T-helper 1 cell (primary cell): ENCODE data around the gene MACROH2A1.

ENCODE experiments used
- DNase-seq, 5 donors: peaks; one replicate each; pipeline ENCODE4 v3.0.0-alpha.2; 2012 to 2020

The MACROH2A1 gene

GRCh38 chr5:135396459-135397055 lies 2.5 kb downstream of the MACROH2A1 start:
- no peak for DNase-seq

GRCh38 chr5:135395866-135396265 lies 3.2 kb downstream of the MACROH2A1 start:
- no peak for DNase-seq

GRCh38 chr5:135395451-135395850 lies 3.6 kb downstream of the MACROH2A1 start:
- no peak for DNase-seq

- DNase-seq, result no peak
These were observed 4.9 kb downstream of the MACROH2A1 start for GRCh38 chr5:135394095-135394494.

- DNase-seq, result no peak
These were observed 5.3 kb downstream of the MACROH2A1 start for GRCh38 chr5:135393691-135394090.

GRCh38 chr5:135393229-135393628 lies 5.8 kb downstream of the MACROH2A1 start:
- no peak for DNase-seq

- DNase-seq, result peak in 1 of 5 donors; percentile 48
These were observed 6.8 kb downstream of the MACROH2A1 start for GRCh38 chr5:135392256-135392655.

- no peak for DNase-seq
These were observed 7.2 kb downstream of the MACROH2A1 start for GRCh38 chr5:135391869-135392255.

- DNase-seq, result no peak
These were observed 7.7 kb downstream of the MACROH2A1 start for GRCh38 chr5:135391116-135391868.

- DNase-seq, result no peak
These were observed 10.1 kb downstream of the MACROH2A1 start for GRCh38 chr5:135388860-135389435.

- no peak for DNase-seq
These were observed 11.4 kb downstream of the MACROH2A1 start for GRCh38 chr5:135387629-135387960.

- DNase-seq, result no peak
These were observed 12.0 kb downstream of the MACROH2A1 start for GRCh38 chr5:135386886-135387628.

- DNase-seq, result no peak
These were observed 12.9 kb downstream of the MACROH2A1 start for GRCh38 chr5:135386096-135386495.

- DNase-seq, result no peak
These were observed 13.5 kb downstream of the MACROH2A1 start for GRCh38 chr5:135385576-135385975.

- no peak for DNase-seq
These were observed 14.1 kb downstream of the MACROH2A1 start for GRCh38 chr5:135384898-135385297.

GRCh38 chr5:135383803-135384495 lies 15.1 kb downstream of the MACROH2A1 start:
- no peak for DNase-seq

- DNase-seq, result no peak
These were observed 16.1 kb downstream of the MACROH2A1 start for GRCh38 chr5:135382981-135383380.

- no peak for DNase-seq
These were observed 16.8 kb downstream of the MACROH2A1 start for GRCh38 chr5:135382106-135382790.

- no peak for DNase-seq
These were observed 19.9 kb downstream of the MACROH2A1 start for GRCh38 chr5:135379046-135379654.

GRCh38 chr5:135377751-135378680 lies 21.0 kb downstream of the MACROH2A1 start:
- no peak for DNase-seq
